HG02884 (cell line): ENCODE results near the gene PRDM16.

Source experiments
- ATAC-seq: cut with Tn5 transposase; IDR thresholded peaks from one replicate; pipeline ENCODE4 v1.9.1; 2021; ENCODE audit warnings: mild to moderate bottlenecking, moderate library complexity; ENCODE audit not compliant: unreplicated experiment

The PRDM16 gene

DNA sequence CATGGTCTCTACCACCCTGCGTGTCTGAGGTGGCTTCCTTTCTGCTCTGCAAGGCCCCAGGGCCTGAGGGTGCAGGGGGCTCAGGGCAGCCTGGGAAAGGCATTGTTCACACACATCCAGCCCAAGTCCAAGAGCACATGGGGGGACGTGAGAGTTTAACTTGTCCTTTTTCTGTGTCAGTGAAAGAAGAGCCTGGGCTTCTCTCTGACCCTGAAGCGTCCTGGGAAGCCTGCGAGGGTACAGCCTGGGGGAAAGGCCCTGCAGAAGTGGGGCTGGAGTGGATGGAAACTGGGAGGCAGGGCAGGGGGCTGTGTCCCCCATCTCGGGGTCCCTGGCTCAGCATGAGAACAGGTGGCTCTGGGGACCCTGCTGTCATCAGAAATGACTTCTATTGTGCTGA, 181.6 kb downstream of the PRDM16 start:
- ATAC-seq, result no peak

DNA sequence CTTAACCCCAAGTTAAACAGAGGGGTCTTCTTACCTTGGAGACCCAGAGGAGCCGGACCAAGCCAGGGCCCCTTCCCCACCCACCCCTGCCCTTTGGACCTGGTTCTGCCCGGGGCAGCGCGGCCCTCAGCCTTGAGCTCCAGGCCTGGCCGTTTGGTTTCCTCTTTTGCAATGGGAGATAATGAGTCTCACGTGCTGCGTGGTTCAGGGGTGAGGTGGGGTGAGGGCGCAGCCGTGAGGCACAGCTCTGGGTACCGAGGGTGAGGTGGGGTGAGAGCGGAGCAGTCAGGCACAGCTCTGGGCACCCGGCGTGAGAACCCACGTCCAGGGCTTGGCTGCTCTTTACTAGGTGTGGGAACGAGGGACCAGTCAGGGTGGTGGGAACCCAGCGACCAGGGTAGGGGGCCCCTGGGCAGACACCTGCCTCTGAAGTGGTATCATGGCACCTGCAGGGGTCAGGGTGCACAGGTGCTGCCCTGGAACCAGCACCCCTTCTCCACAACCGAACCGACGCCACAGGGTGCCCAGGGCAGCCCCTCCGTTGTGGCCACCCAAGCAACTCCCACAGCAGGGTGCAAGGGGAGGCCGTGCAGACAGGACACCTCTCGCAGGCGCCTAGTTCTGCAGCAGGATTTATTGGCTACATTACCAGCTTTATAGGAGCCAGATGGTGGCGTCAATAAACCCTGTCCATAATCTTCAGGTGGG, 182.2 kb downstream of the PRDM16 start:
- no peak for ATAC-seq

- ATAC-seq, result no peak
Observed at GRCh38 chr1:3251807-3252428, 182.9 kb downstream of the PRDM16 start.

DNA sequence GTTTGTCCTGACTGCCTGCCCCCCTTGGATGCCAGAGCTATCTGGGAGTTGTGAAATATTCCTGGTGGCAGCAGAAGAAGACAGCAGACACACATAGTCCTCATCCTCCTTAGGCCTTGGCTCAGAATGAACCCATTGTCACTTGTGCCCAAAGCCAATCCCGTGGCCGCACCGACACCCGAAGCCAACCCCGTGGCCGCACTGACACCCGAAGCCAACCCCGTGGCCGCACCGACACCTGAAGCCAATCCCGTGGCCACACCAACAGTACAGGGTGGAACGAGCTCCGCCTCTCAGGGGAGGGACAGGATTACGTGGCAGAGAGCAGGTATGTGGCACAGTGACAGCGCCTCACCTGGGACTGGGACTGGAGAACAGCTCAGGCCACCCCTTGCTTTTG, 186.7 kb downstream of the PRDM16 start:
- no peak for ATAC-seq

GRCh38 chr1:3257788-3258187, 188.8 kb downstream of the PRDM16 start:
- ATAC-seq, result no peak

- no peak for ATAC-seq
Observed at GRCh38 chr1:3258386-3259003, 189.5 kb downstream of the PRDM16 start.

GRCh38 chr1:3259020-3259419, 190.0 kb downstream of the PRDM16 start:
- no peak for ATAC-seq

DNA sequence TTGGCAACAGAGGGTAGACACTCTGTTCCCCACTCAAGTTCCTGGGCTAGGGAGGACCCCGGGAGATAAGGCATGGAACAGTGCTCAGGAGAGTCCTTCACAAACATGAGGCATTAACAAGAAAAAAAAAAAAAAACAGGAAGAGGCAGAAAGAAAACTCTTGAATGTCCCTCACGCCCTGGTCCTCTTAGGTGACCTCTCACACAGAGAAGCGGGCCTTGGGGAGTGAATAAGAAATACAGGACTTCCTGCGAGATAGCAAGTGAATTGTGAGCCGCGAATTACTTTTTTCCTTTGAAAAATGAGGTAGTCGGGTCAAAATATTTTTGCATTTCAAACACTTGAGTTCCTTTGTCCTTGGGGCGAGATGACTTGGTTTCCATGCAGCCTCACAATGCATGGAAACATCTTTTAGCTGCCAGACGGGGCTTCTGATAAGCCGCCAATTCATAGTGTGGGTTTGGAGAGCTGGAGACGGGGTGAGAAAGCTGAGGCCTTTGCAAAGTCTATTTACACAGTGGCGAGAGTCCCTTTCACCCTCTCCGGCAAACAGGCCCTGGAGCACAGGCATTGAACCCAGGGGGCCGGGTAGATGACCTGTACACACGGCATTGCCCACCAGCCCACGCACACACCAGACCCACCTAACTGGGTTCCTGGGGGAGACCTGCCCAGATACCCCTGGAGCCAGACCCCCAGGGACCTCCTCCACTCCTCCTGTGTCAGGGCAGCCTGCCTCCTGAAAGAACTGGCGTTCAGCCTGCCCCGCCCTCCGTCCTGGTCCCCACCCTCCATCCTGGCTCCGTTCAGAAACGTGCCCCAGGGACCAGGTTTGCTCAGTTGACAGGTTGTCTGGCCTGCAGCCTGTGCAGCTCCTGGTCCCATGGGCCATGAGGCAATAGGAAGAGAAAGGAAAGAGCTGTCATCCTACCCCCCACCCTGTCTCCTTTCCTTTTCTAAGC, 192.3 kb downstream of the PRDM16 start:
- no peak for ATAC-seq

DNA sequence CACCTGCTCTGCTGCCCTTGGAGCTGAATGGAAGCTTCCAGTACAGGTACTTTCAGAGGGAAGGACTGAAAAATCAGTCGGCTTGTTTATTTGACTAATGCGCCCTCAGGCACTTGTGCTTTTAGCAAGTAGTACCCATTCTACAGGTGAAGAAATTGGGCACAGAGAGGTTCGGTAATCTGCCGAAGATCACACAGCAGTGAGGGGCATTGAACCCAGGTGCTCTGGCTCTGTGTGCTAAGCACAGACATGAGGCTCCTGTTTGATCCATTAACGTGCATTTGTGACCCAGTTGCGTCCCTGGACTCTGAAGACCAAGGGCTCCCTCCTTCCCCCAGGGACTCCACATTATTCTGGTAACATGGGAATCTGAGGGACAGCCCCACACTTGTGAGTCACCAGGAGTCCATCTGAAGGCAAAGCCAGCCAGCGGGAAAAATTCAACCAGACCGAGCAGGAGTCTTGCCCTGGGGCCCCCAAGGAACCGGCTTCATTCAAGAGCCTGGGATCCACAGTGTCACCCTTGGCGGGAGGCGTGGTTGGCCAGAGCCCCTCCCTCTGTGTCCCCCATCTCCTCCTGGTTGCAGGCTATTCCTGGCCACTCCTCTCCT, 193.1 kb downstream of the PRDM16 start:
- ATAC-seq, result no peak

DNA sequence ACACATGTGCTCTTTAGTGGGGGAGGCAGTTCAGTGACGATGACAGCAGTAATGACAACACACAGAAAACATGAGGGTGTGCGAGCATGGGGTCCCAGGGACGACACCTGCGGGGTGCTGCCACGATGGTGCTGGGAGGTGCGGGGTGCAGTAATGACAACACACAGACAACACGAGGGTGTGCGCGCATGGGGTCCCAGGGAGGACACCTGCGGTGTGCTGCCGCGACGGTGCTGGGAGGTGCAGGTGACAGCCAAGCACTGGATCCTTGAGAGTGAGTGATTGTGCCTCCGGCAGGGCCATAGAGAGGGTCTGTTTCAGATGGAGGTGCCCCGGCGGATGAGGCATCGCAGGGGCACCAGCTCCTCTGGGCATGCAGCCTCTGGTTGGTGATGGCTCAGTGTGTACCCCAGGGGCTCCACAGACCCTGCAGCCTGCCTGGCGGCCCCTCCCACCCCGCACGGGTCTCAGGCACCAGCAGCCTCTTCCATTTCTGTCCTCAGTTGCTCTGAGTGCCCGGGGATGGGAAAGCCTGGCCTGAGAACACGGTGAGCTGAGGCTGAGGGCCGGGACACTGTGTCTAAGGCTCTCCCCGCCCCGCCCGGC, 193.8 kb downstream of the PRDM16 start:
- no peak for ATAC-seq

DNA sequence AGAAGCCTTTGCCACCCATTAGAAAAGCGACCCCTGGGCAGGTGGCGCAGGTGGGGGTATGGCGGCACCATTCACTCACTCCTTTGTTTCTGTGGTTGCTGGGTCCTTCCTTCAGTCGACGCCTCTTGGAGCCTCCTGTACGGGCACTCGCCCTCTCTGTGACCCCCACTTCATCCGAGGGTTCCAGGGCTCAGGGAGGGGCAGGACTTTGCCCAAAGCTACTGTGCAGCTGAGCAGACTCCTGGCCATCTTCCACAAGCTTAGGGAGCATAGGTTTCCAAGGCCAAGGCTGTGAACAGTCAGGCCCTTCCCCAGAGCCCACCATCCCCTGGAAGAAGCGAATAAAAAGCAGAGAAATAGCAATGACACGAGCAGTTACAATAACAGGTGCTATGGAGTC, 194.8 kb downstream of the PRDM16 start:
- no peak for ATAC-seq

DNA sequence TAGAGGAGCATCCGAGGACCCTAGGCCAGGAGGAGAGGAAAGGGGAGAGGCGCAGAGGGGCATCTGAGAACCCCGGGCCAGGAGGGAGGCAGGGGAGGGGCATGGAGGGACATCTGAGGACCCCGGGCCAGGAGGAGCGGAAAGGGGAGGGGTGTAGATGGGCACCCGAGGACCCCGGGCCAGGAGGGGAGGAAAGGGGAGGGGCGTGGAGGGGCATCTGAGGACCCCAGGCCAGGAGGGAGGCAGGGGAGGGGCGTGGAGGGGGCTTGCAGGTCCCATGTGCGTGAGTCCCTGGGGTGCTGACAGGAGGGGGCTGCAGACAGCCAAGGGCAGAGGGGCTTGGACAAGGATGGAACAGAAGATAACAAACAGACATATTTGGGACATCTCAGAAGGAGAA, 195.5 kb downstream of the PRDM16 start:
- ATAC-seq, result no peak

DNA sequence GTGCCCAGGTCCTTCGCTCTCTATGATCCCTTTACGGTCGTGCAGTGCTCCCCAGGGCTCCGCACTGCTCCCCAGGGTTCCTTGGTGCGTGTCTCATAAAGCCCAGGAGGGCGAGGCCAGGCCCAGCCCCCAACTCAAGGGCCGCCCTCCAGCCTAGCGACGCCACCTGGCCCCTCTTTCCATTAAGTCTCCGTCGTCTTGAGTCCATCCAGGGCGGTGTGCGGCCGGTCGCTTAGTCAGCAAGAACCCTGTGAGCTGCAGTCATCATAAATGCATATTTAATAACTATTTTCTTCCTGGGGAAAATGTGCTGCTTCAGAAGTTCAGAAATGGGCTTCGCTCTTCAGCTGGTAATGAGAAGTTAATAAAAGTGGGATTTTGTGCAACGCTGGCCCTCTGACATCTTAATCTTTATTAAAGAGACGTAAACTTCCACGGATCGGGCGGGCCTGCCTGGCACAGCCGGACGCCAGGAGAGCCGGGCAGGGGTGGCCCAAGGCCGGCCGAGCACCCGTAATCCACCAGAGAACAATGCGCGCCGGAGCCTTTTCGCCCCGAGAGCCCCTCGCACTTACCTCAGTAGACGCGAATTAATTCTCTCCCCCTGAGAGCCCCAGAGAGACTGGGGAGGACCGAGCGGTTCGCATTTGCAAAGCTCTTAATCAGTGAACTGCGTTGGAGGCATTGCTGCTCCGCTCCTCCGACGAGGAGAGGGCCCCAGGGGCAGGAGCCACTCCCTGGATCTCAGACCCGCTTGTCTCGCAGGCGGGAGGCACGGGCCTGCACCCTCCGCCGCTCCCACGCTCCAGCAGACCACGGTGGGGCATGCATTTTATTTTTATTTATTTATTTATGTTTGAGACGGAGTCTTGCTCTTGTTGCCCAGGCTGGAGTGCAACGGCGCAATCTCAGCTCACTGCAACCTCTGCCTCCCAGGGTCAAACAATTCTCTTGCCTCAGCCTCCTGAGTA, 197.1 kb downstream of the PRDM16 start:
- no peak for ATAC-seq

DNA sequence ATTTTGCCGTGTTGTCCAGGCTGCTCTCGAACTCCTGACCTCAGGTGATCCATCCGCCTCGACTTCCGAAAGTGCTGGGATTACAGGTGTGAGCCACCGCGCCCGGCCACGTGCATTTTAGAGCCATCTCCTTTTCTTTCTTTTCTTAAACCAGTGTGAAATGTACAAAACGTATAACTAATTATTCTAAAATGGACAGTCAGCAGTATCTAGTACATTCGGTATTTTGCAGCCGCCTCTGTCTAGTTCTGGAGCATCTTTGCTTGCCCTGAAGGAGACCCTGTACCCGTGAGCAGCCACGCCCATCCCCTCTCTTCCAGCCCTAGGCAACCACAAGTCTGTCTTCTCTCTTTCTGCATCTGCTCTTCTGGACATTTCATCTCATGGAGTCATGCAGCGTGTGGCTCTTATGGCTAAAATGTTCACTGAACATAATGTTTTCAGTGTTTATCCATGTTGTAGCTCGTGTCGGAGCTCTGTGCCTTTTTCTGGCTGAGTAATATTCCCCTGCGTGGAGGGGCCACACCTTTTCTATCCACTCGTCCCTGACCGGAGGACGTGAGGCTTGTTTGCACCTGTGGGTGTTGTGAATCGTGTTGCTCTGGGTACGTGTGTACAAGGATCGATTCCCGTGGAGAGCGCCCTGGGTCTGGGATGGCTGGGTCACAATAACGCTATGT, 198.0 kb downstream of the PRDM16 start:
- no peak for ATAC-seq

DNA sequence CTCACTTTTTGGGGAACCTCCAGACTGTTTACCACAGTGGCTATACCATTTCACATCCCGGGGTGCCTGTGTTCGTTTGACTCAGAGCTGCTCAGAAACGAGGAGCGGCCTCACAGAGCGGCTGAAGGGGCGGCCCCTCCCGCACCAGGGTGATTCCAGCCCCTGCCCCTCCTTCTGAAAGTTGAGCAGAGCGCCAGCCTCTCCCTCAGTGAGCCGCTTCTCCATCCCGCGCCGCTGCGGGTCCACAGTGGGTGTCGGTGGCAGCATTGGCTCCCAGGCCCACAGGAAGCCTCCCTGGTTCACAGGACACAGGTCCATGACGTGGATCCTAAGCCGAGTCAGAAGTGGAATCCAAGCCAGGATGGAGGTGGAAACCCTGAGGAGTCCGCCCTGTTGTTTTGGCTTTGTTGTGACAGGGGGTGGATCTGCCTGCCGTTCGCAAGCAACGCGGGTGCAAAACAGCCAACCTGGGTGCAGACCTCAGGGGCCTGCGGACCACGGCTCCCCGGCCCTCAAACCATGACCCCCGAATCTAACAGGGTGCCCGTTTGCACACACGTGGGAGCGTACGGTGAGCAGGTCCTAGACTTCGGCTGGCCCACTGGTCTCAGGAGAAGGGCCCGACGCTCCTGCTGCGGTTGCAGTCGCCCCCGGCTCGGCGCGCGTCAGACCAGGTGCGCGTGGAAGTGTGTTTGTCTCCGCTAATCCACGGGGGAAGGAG, 198.7 kb downstream of the PRDM16 start:
- no peak for ATAC-seq

GRCh38 chr1:3268281-3268680, 199.3 kb downstream of the PRDM16 start:
- no peak for ATAC-seq

DNA sequence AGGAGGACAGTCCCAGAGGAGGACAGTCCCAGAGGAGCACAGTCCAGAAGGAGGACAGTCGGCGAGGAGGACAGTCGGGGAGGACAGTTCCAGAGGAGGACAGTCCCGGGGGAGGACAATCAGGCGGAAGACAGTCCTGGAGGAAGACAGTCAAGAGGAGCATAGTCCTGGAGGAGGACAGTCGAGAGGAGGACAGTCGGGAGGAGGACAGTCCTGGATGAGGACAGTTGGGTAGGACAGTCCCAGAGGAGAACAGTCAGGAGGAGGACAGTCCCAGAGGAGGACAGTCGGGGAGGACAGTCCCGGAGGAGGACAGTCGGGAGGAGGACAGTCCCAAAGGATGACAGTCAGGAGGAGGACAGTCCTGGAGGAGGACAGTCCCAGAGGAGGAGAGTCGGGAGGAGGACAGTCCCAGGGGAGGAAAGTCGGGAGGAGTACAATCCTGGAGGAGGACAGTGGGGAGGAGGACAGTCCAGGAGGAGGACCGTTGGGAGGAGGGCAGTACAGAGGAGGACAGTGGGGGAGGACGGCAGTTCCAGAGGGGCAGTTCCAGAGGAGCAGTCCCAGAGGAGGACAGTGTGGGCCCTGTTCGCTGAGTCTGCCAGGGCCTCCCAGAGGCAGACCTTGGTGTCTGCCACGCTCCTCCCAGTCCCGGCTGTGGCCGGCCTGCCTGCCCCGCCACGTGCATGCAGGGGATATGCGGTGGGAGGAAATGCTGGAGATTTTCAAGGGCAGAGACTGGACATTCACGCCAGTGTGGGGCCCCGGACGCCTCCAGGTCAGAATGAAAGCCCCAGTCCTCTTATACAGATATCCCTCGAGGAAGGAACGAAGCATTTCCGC, 201.6 kb downstream of the PRDM16 start:
- no peak for ATAC-seq
